ENCODE data around the gene KRTAP10-9.

Gene KRTAP10-9

DNA sequence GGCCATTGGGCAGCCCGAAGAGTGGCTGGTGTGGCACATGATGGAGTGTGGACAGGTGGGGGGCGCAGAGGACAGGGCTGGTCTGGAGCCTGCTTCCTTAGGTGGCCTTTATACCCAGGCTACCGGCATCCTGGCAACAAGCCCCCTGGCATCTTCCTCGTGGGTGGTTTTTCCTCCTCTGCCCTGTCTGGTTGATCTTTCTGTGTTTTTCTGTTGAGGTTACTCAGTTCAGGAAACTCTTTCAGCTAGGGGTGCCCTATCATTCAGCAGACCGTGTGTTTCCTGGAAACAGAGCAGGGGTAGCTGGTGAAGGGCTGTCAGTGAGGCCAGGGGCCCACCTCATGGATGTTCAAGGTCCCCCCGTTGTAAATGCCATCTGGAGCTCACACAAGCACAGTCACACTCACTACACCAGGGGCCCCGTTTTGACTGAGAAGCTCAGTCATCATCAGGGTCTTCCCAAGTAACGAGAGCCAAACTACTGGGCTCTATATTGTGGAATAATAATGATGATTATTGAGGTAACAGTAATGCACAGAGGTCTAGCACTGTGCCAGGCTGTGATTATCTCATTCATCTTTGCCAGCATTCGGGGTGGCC lies 27.8 kb downstream of the KRTAP10-9 start, which contains the start of gene KRTAP12-4:
Gene KRTAP12-4 (minus strand): TSS at position 84 of the 600 bp plus-strand sequence. CDS start 45 bp downstream, at position 39.
- no peak within 1 kb of the TSS for H3K9ac ChIP-seq (ENCODE audit: low read length)
- H3K27me3 ChIP-seq (ENCODE audit: insufficient read depth, low read length, poor library complexity): no peaks in the 10 kb centered on the region
- H4K8ac ChIP-seq (ENCODE audit: low read depth, low read length): no peak within 1 kb of the TSS
- H3K27ac ChIP-seq (ENCODE audit: low read depth, low read length): no peak within 1 kb of the TSS
- H3K4me1 ChIP-seq (ENCODE audit: control insufficient read depth, low read depth, low read length): peaks cover 2% of the 10 kb centered on the region
- H4K5ac ChIP-seq (ENCODE audit: low read length): no peak within 1 kb of the TSS
- DNase-seq: no peak
- H2BK120ac ChIP-seq (ENCODE audit: low read depth, low read length): no peak within 1 kb of the TSS
- no CpG with 5 or more reads among the region's 9 CpGs for WGBS (ENCODE audit: extremely low coverage, insufficient coverage, low lambda C conversion rate)
- no peak within 1 kb of the TSS for H3K4me2 ChIP-seq (ENCODE audit: low read length)
- H3K18ac ChIP-seq (ENCODE audit: low read length): no peak within 1 kb of the TSS
- no peak within 1 kb of the TSS for H2BK15ac ChIP-seq (replicated peaks; ENCODE audit: low read depth)
- no peak within 1 kb of the TSS for H3K23ac ChIP-seq (ENCODE audit: low read length)
- H3K4ac ChIP-seq (ENCODE audit: low read depth, low read length): no peak within 1 kb of the TSS
- no peak within 1 kb of the TSS for H3K56ac ChIP-seq (ENCODE audit: low read length)
- H3K79me2 ChIP-seq (ENCODE audit: control insufficient read depth, insufficient read depth, low read length): no peaks in the 10 kb centered on the region
- H3K36me3 ChIP-seq (ENCODE audit: control insufficient read depth, insufficient read depth, low read length): no peaks in the 10 kb centered on the region
- no peak within 1 kb of the TSS for H3K4me3 ChIP-seq (ENCODE audit: low read length)
- no peak within 1 kb of the TSS for H2AK5ac ChIP-seq (ENCODE audit: low read length)
- no peak within 1 kb of the TSS for H2BK5ac ChIP-seq (ENCODE audit: low read length)
- no peaks in the 10 kb centered on the region for H3K79me1 ChIP-seq (ENCODE audit: low read length)

DNA sequence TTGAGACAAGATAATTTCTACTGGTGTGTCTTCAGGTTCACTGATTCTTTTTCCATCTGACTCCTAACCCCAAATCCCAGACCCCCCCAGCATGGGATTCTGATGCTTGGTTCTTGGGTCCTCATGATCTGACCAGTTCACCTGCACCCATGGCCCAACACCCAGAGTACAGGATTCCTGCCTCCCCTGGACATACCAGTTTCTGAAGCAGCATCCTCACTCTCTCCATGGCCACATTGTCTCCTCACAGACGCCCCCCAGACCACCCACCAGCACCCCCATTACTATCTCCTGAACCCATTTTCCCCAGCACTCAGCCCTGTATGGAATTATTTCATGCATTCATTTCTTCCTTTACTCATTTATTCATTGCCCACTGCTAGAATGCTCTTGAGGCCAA lies 30.0 kb downstream of the KRTAP10-9 start:
- H3K18ac ChIP-seq (ENCODE audit: low read length): no peak overlapping the region
- no peak overlapping the region for H2AK5ac ChIP-seq (ENCODE audit: low read length)
- H3K4me2 ChIP-seq (ENCODE audit: low read length): no peak overlapping the region
- peaks cover 2% of the 10 kb centered on the region for H3K4me1 ChIP-seq (ENCODE audit: control insufficient read depth, low read depth, low read length)
- H3K27ac ChIP-seq (ENCODE audit: low read depth, low read length): no peak overlapping the region
- H3K4ac ChIP-seq (ENCODE audit: low read depth, low read length): no peak overlapping the region
- no peak overlapping the region for H2BK120ac ChIP-seq (ENCODE audit: low read depth, low read length)
- H4K8ac ChIP-seq (ENCODE audit: low read depth, low read length): no peak overlapping the region
- DNase-seq: no peak
- H3K79me2 ChIP-seq (ENCODE audit: control insufficient read depth, insufficient read depth, low read length): no peaks in the 10 kb centered on the region
- no peak overlapping the region for H3K9ac ChIP-seq (ENCODE audit: low read length)
- H3K56ac ChIP-seq (ENCODE audit: low read length): no peak overlapping the region
- H4K5ac ChIP-seq (ENCODE audit: low read length): no peak overlapping the region
- no CpG with 5 or more reads among the region's 1 CpG for WGBS (ENCODE audit: extremely low coverage, insufficient coverage, low lambda C conversion rate)
- H2BK5ac ChIP-seq (ENCODE audit: low read length): no peak overlapping the region
- H3K36me3 ChIP-seq (ENCODE audit: control insufficient read depth, insufficient read depth, low read length): no peaks in the 10 kb centered on the region
- H3K79me1 ChIP-seq (ENCODE audit: low read length): no peaks in the 10 kb centered on the region
- no peak overlapping the region for H3K4me3 ChIP-seq (ENCODE audit: low read length)
- H3K23ac ChIP-seq (ENCODE audit: low read length): no peak overlapping the region
- no peak overlapping the region for H2BK15ac ChIP-seq (replicated peaks; ENCODE audit: low read depth)
- no peaks in the 10 kb centered on the region for H3K27me3 ChIP-seq (ENCODE audit: insufficient read depth, low read length, poor library complexity)

DNA sequence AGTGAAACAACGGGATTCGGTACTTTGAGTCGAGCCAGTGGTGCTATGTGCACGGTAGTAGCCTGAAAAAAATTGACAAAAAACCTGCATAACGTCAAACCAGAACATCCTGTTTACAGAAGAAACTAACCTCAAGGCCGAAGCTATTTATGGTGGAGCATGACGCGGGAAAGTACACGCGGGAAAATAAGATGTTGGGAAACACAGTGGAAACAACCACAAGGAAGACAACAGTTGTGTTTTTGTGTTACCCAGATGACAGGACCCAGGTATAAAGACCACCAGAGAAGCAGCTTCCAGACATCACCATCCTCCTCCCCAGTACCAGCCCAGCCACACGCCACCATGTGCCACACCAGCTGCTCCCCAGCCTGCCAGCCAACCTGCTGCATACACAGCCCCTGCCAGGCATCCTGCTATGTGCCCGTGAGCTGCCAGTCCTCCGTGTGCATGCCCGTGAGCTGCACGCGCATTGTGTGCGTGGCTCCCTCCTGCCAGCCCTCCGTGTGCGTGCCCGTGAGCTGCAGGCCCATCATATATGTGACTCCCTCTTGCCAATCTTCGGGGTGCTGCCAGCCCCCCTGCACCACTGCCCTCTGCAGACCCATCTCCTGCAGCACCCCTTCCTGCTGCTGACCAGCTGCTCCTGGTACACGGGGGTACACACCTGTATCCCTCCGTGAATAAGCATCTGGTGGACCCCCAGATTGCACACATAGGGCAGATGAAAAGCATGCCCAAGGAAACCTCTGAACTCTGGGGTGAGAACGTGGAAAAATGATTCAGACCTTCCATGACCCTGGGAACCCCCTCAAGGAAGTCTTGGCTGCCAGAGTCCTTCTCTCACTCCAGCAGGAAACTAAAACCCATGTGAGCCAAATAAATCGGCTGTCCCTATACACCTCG lies 31.0 kb downstream of the KRTAP10-9 start, which contains the start of gene KRTAP12-3:
Gene KRTAP12-3 (plus strand): TSS at position 298 of the 906 bp plus-strand sequence. CDS start 48 bp downstream, at position 346.
- Histone ChIP-seq H3K27me3 (ENCODE audit: insufficient read depth, low read length, poor library complexity) (no peaks in the 10 kb centered on the region), H3K4ac (ENCODE audit: low read depth, low read length) (no peak within 1 kb of the TSS), H2BK120ac (ENCODE audit: low read depth, low read length) (no peak within 1 kb of the TSS), H3K18ac (ENCODE audit: low read length) (no peak within 1 kb of the TSS), H3K4me3 (ENCODE audit: low read length) (no peak within 1 kb of the TSS), H2BK5ac (ENCODE audit: low read length) (no peak within 1 kb of the TSS), H3K27ac (ENCODE audit: low read depth, low read length) (no peak within 1 kb of the TSS), H3K23ac (ENCODE audit: low read length) (no peak within 1 kb of the TSS), H3K9ac (ENCODE audit: low read length) (no peak within 1 kb of the TSS), H3K79me2 (ENCODE audit: control insufficient read depth, insufficient read depth, low read length) (no peaks in the 10 kb centered on the region), H3K4me1 (ENCODE audit: control insufficient read depth, low read depth, low read length) (peaks cover 2% of the 10 kb centered on the region), H4K5ac (ENCODE audit: low read length) (no peak within 1 kb of the TSS), H2AK5ac (ENCODE audit: low read length) (no peak within 1 kb of the TSS), H3K4me2 (ENCODE audit: low read length) (no peak within 1 kb of the TSS), H3K36me3 (ENCODE audit: control insufficient read depth, insufficient read depth, low read length) (no peaks in the 10 kb centered on the region), H2BK15ac (replicated peaks; ENCODE audit: low read depth) (no peak within 1 kb of the TSS), H3K56ac (ENCODE audit: low read length) (no peak within 1 kb of the TSS), H3K79me1 (ENCODE audit: low read length) (no peaks in the 10 kb centered on the region), H4K8ac (ENCODE audit: low read depth, low read length) (no peak within 1 kb of the TSS)
- no peak for DNase-seq
- WGBS (ENCODE audit: extremely low coverage, insufficient coverage, low lambda C conversion rate): no CpG with 5 or more reads among the region's 26 CpGs

DNA sequence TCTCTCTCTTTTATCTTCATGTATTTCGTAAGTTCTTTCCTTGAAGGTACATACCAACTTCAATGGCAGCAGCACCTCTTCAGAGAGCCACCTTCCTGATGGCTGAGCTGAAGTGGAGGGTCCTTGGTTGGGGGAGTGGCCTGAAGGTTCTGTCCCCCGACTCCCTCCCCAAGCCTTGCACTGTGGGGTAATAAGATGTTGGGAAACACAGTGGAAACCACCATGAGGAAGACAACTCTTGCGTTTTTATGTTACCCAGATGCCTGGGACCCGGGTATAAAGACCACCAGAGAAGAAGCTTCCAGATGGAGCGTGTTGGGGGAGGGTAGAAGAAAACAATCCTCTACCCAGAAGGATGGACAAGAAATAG lies 31.6 kb downstream of the KRTAP10-9 start:
- H2BK5ac ChIP-seq (ENCODE audit: low read length): no peak overlapping the region
- H3K36me3 ChIP-seq (ENCODE audit: control insufficient read depth, insufficient read depth, low read length): no peaks in the 10 kb centered on the region
- no peak overlapping the region for H4K8ac ChIP-seq (ENCODE audit: low read depth, low read length)
- no peak overlapping the region for H2BK15ac ChIP-seq (replicated peaks; ENCODE audit: low read depth)
- H3K56ac ChIP-seq (ENCODE audit: low read length): no peak overlapping the region
- H3K79me1 ChIP-seq (ENCODE audit: low read length): no peaks in the 10 kb centered on the region
- H3K4me2 ChIP-seq (ENCODE audit: low read length): no peak overlapping the region
- no peak overlapping the region for H2BK120ac ChIP-seq (ENCODE audit: low read depth, low read length)
- H3K4me3 ChIP-seq (ENCODE audit: low read length): no peak overlapping the region
- H3K4ac ChIP-seq (ENCODE audit: low read depth, low read length): no peak overlapping the region
- H3K79me2 ChIP-seq (ENCODE audit: control insufficient read depth, insufficient read depth, low read length): no peaks in the 10 kb centered on the region
- peaks cover 2% of the 10 kb centered on the region for H3K4me1 ChIP-seq (ENCODE audit: control insufficient read depth, low read depth, low read length)
- no peak overlapping the region for H3K23ac ChIP-seq (ENCODE audit: low read length)
- H3K18ac ChIP-seq (ENCODE audit: low read length): no peak overlapping the region
- no peak overlapping the region for H4K5ac ChIP-seq (ENCODE audit: low read length)
- no peak overlapping the region for H3K27ac ChIP-seq (ENCODE audit: low read depth, low read length)
- H3K27me3 ChIP-seq (ENCODE audit: insufficient read depth, low read length, poor library complexity): no peaks in the 10 kb centered on the region
- no peak overlapping the region for H2AK5ac ChIP-seq (ENCODE audit: low read length)
- no CpG with 5 or more reads among the region's 5 CpGs for WGBS (ENCODE audit: extremely low coverage, insufficient coverage, low lambda C conversion rate)
- no peak overlapping the region for H3K9ac ChIP-seq (ENCODE audit: low read length)
- DNase-seq: no peak

DNA sequence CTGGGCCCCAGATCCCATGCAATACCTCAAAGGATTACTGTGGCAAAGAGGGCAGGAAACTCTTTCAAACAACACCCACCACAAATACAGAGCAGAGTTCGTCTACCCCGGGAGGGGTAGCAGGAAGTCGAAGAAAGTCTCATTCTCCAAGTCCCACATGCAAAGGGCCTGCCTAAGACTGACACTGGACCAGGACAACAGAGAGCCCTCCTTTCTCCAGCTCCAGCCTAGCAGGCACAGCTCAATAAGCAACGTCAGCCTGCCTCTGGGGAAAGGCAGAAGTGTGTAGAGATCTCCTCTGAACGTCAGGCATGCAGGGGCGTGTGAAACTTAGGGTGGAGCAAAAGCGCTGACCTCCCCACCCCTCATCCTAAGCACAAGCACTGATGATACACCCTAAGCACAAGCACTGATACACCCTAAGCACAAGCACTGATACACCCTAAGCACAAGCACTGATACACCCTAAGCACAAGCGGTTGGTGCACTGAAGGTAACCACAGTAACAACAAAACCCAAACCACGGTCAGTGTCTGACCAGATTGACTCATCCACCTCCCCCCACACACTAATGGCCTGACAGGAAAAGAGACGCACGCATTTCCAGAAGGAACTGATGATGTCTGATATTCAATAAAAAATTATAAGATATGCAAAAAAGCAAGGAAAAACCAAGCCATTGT lies 32.2 kb downstream of the KRTAP10-9 start:
- H3K4ac ChIP-seq (ENCODE audit: low read depth, low read length): no peak overlapping the region
- H3K23ac ChIP-seq (ENCODE audit: low read length): no peak overlapping the region
- no peak overlapping the region for H4K8ac ChIP-seq (ENCODE audit: low read depth, low read length)
- no peak overlapping the region for H3K9ac ChIP-seq (ENCODE audit: low read length)
- no peak overlapping the region for H2BK15ac ChIP-seq (replicated peaks; ENCODE audit: low read depth)
- no peaks in the 10 kb centered on the region for H3K27me3 ChIP-seq (ENCODE audit: insufficient read depth, low read length, poor library complexity)
- H2BK120ac ChIP-seq (ENCODE audit: low read depth, low read length): no peak overlapping the region
- DNase-seq: no peak
- no peak overlapping the region for H3K4me2 ChIP-seq (ENCODE audit: low read length)
- peak overlapping the region; percentile 82 for H2AK5ac ChIP-seq (ENCODE audit: low read length)
- H2BK5ac ChIP-seq (ENCODE audit: low read length): no peak overlapping the region
- no peaks in the 10 kb centered on the region for H3K79me1 ChIP-seq (ENCODE audit: low read length)
- WGBS (ENCODE audit: extremely low coverage, insufficient coverage, low lambda C conversion rate): no CpG with 5 or more reads among the region's 11 CpGs
- H3K36me3 ChIP-seq (ENCODE audit: control insufficient read depth, insufficient read depth, low read length): no peaks in the 10 kb centered on the region
- H3K56ac ChIP-seq (ENCODE audit: low read length): peak overlapping the region; percentile 70
- H3K79me2 ChIP-seq (ENCODE audit: control insufficient read depth, insufficient read depth, low read length): no peaks in the 10 kb centered on the region
- H3K4me1 ChIP-seq (ENCODE audit: control insufficient read depth, low read depth, low read length): peaks cover 2% of the 10 kb centered on the region
- H4K5ac ChIP-seq (ENCODE audit: low read length): no peak overlapping the region
- H3K27ac ChIP-seq (ENCODE audit: low read depth, low read length): no peak overlapping the region
- H3K4me3 ChIP-seq (ENCODE audit: low read length): no peak overlapping the region
- H3K18ac ChIP-seq (ENCODE audit: low read length): no peak overlapping the region
